MCF 10A (cell line): Measurements from ENCODE around the gene EGLN1. TPM values are rescaled to one million over a fixed set of nuclear protein-coding genes. Genes with fewer than 3 reads are reported as not detected.
A peak's percentile ranks its signal among the peaks of the same experiment; 100 is the strongest.

Source experiments
- BruUV-seq: library from RNA; stranded (reverse); fragments of 400-500 nt; replicated peaks from 2 replicates; lab custom pipeline; 2021; lab: Mats Ljungman, UMichigan
- CTCF ChIA-PET: fragments of 300-600 bp; sonication (Branson Sonifier 250); formaldehyde crosslinking; extraction: SDS; loops from one replicate; lab custom pipeline; 2021; ENCODE audit warnings: antibody characterized with exemption, inconsistent platforms; lab: Yijun Ruan, JAX
- POLR2A ChIA-PET: fragments of 300-600, 350-650 bp; sonication (Branson Sonifier 250); formaldehyde crosslinking; extraction: SDS; loops from one replicate; lab custom pipeline; 2020; ENCODE audit warnings: antibody characterized with exemption, inconsistent platforms; lab: Yijun Ruan, JAX
- DNase-seq: peaks from one replicate; pipeline ENCODE4 v3.0.0-alpha.2; 2018; ENCODE audit not compliant: unreplicated experiment
- H3K27ac Mint-ChIP-seq: one replicate; pipeline ENCODE4 v1.8.0; 2022; ENCODE audit warnings: mild to moderate bottlenecking, low read depth, mixed read lengths; ENCODE audit not compliant: unreplicated experiment
- H3K27me3 Mint-ChIP-seq: one replicate; pipeline ENCODE4 v1.8.0; 2022; ENCODE audit warnings: mixed read lengths; ENCODE audit not compliant: insufficient read depth, unreplicated experiment
- H3K36me3 Mint-ChIP-seq: one replicate; pipeline ENCODE4 v1.8.0; 2022; ENCODE audit warnings: mild to moderate bottlenecking, moderate library complexity, mixed read lengths; ENCODE audit not compliant: insufficient read depth, unreplicated experiment
- H3K4me1 Mint-ChIP-seq: one replicate; pipeline ENCODE4 v1.8.0; 2022; ENCODE audit warnings: mixed read lengths; ENCODE audit not compliant: insufficient read depth, unreplicated experiment
- H3K4me3 Mint-ChIP-seq: one replicate; pipeline ENCODE4 v1.8.0; 2022; ENCODE audit warnings: mild to moderate bottlenecking, moderate library complexity, mixed read lengths; ENCODE audit not compliant: unreplicated experiment
- H3K9me3 Mint-ChIP-seq: one replicate; pipeline ENCODE4 v1.8.0; 2022; ENCODE audit warnings: mixed read lengths; ENCODE audit not compliant: unreplicated experiment
- intact Hi-C: fragments of 100-400 bp; cut with micrococcal nuclease; formaldehyde crosslinking; loops from 2 replicates; pipeline ENCODE4 v1.14.1; 2022
- total RNA-seq: library from RNA; stranded (reverse); gene quantifications from 2 replicates; pipeline ENCODE4 v1.2.3, GENCODE V29; 2022
- TF ChIP-seq, protein P1 (sequence below): fragments of 200-600 bp; IDR thresholded peaks from one replicate; pipeline ENCODE4 v1.8.0; 2022; ENCODE audit warnings: antibody characterized with exemption, mild to moderate bottlenecking; ENCODE audit not compliant: unreplicated experiment

Gene EGLN1
- total RNA-seq, 1 experiment from 2014 or later: 68.8 TPM

DNA sequence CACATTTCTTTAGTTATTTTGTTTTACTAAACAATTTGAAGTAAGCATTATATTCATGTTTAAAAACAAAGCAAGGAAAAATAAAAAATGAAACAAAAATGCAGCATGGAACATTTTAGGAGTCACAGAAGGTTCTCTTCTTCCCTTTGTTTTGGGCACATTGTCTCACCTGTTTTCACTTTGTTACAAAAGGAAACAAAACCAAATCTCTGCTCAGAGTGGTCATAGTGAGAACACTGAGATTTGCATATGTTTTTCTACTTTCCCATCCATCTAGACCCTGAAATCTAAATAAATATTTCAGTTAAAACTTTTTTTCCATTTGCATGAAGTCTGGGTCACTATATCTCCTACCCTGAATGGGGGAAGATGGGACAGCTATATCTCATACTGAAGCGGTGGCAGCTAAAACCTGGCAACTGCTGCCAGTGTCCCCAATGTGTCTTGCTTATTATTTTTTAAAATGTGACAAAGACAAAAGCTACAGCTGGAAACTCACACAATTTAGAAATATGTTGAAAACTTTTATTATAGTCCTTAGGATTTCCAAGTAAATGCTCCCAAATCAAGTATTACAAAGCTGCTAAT lies 87.9 kb downstream of the EGLN1 start:
- ChIA-PET CTCF (interaction anchor here (0.7 to 1.6 kb wide), 8 partner anchors 9 to 691 kb away, joined by 3 to 6 read pairs (median 4); no protein-coding TSS in a partner anchor), POLR2A (interaction anchor here (0.8 to 11.1 kb wide), 13 partner anchors 14 to 257 kb away, joined by 3 to 343 read pairs (median 4); partner anchors contain the start of genes EGLN1, GNPAT and TSNAX)
- no peak for DNase-seq
- intact Hi-C loops: no loop called here
- TF ChIP-seq, protein P1, sequence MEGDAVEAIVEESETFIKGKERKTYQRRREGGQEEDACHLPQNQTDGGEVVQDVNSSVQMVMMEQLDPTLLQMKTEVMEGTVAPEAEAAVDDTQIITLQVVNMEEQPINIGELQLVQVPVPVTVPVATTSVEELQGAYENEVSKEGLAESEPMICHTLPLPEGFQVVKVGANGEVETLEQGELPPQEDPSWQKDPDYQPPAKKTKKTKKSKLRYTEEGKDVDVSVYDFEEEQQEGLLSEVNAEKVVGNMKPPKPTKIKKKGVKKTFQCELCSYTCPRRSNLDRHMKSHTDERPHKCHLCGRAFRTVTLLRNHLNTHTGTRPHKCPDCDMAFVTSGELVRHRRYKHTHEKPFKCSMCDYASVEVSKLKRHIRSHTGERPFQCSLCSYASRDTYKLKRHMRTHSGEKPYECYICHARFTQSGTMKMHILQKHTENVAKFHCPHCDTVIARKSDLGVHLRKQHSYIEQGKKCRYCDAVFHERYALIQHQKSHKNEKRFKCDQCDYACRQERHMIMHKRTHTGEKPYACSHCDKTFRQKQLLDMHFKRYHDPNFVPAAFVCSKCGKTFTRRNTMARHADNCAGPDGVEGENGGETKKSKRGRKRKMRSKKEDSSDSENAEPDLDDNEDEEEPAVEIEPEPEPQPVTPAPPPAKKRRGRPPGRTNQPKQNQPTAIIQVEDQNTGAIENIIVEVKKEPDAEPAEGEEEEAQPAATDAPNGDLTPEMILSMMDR: no peak
- Mint-ChIP-seq H3K4me1 (peaks cover 33% of the 10 kb centered on the region), H3K27ac (peak overlapping the region; percentile 47), H3K27me3 (no peaks in the 10 kb centered on the region), H3K9me3 (no peaks in the 10 kb centered on the region), H3K36me3 (peaks cover 41% of the 10 kb centered on the region), H3K4me3 (peak overlapping the region; percentile 98)
- no TSS peak for BruUV-seq

DNA sequence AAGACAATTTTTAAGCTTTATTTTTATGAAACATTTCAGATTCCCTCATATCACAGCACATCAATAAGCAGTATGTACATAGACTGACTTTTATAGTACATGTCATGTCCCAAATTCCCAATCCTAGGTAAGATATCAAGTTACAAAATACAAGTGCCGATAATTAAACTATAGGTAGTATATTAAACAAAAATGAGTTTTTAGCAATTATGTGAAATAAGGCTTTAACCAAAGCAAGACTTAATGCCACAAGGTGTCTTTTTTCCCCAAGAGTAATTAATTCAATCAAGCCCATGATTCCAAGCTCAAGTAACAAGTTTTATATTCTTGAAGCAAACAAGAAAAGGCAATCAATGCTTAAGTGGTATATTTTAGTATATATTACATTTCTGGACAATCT lies 89.3 kb downstream of the EGLN1 start:
- no TSS peak for BruUV-seq
- no peak overlapping the region for H3K27ac Mint-ChIP-seq
- peaks cover 37% of the 10 kb centered on the region for H3K36me3 Mint-ChIP-seq
- ChIA-PET POLR2A (interaction anchor here (0.9 to 11.1 kb wide), 9 partner anchors 8 to 259 kb away, joined by 3 to 343 read pairs (median 4); partner anchors contain the start of genes EGLN1 and GNPAT), CTCF (interaction anchor here (0.6 to 1.3 kb wide), 5 partner anchors 16 to 1023 kb away, joined by 3 to 4 read pairs (median 3); no protein-coding TSS in a partner anchor)
- H3K27me3 Mint-ChIP-seq: no peaks in the 10 kb centered on the region
- intact Hi-C loops: no loop called here
- DNase-seq: no peak
- no peaks in the 10 kb centered on the region for H3K9me3 Mint-ChIP-seq
- H3K4me3 Mint-ChIP-seq: peak overlapping the region; percentile 98
- peaks cover 31% of the 10 kb centered on the region for H3K4me1 Mint-ChIP-seq
- TF ChIP-seq, protein P1: no peak

DNA sequence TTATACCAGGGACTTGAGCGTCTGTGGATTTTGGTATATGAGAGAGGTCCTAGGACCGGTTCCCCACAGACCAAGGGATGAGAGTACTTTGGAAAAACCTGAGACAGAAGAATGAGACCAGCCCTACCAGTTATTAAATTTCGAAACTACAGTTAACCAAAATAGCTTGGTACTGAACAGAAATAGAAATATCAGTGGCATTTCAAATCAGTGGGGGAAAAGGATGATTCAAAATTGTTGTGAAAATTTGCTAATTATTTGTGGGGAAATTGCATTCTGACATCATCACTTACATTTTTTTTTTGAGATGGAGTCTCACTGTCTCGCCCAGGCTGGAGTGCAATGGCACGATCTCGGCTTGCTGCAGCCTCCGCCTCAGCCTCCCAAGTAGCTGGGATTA lies 92.6 kb downstream of the EGLN1 start:
- POLR2A ChIA-PET: interaction anchor here (0.6 to 0.7 kb wide), 3 partner anchors 8 to 276 kb away, joined by 3 read pairs; partner anchors contain the start of genes EXOC8 and SPRTN
- BruUV-seq: no TSS peak
- CTCF ChIA-PET: interaction anchor here (0.6 kb wide), 1 partner anchor 646 kb away, joined by 4 read pairs; no protein-coding TSS in a partner anchor
- H3K4me3 Mint-ChIP-seq: no peak overlapping the region
- H3K27me3 Mint-ChIP-seq: no peaks in the 10 kb centered on the region
- H3K9me3 Mint-ChIP-seq: no peaks in the 10 kb centered on the region
- intact Hi-C loops: no loop called here
- peaks cover 20% of the 10 kb centered on the region for H3K36me3 Mint-ChIP-seq
- no peak for DNase-seq
- no peak overlapping the region for H3K27ac Mint-ChIP-seq
- H3K4me1 Mint-ChIP-seq: peaks cover 10% of the 10 kb centered on the region
- TF ChIP-seq, protein P1: no peak

DNA sequence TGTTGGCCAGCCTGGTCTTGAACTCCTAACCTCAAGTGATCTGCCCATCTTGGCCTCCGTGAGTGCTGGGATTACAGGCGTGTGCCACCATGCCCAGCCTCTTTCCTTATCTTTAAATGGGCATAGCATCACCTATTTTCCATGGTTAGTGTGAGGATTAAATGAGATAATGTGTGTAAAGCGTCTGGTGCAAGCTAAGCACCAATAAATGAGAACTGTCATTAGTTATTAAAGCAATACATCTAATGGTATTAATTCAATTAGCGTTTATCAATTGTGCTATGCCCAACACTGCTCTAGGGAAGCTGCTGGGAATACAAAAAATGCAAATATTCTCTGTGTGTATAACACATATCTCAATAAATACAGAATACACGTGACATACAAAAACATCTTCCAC lies 94.5 kb downstream of the EGLN1 start:
- no peak for DNase-seq
- no peak overlapping the region for H3K27ac Mint-ChIP-seq
- no peaks in the 10 kb centered on the region for H3K9me3 Mint-ChIP-seq
- intact Hi-C loops: no loop called here
- BruUV-seq: no TSS peak
- CTCF ChIA-PET: no interaction called here
- no peaks in the 10 kb centered on the region for H3K27me3 Mint-ChIP-seq
- no peak overlapping the region for H3K4me3 Mint-ChIP-seq
- H3K4me1 Mint-ChIP-seq: no peaks in the 10 kb centered on the region
- POLR2A ChIA-PET: interaction anchor here (1.4 kb wide), 1 partner anchor 9 kb away, joined by 5 read pairs; the partner anchor contains the start of gene EXOC8
- H3K36me3 Mint-ChIP-seq: peaks cover 12% of the 10 kb centered on the region
- TF ChIP-seq, protein P1: no peak
